Placental epithelial cell (primary cell): ENCODE measurements around the gene C9. TPM values are rescaled to one million over a fixed set of nuclear protein-coding genes. Genes with fewer than 3 reads are reported as not detected.

Source experiments
- total RNA-seq: library from RNA; depleted of rRNA; stranded (reverse); fragments of >200 nt; gene quantifications from 2 replicates; pipeline ENCODE4 v1.2.3, GENCODE V29; 2012

The C9 gene
- not detected in 2 replicates for total RNA-seq

DNA sequence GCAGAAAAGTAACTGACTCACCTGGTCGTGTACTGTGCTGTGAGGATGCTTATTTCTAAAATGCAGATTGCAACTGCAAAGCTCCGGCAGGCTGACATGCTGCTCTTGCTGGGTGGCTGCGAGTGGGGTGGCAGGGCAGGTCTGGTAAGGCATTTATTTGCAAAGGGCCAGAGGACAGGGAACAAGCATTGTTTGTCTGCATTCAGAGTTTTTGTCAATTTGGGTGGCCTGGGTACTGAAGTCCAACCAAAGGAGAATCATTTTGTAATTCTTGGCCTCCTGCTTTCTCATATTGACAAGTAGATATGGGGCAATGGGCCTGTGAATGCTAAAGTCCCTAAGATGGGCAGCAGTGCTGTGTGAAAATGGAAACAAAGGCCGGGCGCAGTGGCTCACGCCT is at the start of gene C9:
C9 (minus strand) TSS at position 129 of the 400 bp plus-strand sequence; CDS start at position 98, 31 bp downstream.

Other genes starting within 250 kb of the C9 start
- gene FYB1, start 144.9 kb downstream of the C9 start, total RNA-seq = not detected in 2 replicates
- gene DAB2, start 60.5 kb upstream of the C9 start, total RNA-seq = 21.1 and 26.3 TPM in 2 replicates